Neural progenitor cell (in vitro differentiated cells): ENCODE measurements around the gene ERC1. TPM values are rescaled to one million over a fixed set of nuclear protein-coding genes. Genes with fewer than 3 reads are reported as not detected.
"Not testable (repeated sequence)": the region's sequence is repeated elsewhere in the genome, so short reads cannot be mapped to it uniquely, and the experiment has no call there.

Source experiments
- DNase-seq: peaks from one replicate; pipeline ENCODE4 v3.0.0-alpha.2; 2016; ENCODE audit warnings: low spot score
- H2AFZ ChIP-seq: fragments of 200-600 bp; sonication (generic); replicated peaks from 2 replicates; pipeline ENCODE4 v1.6.1; 2016; ENCODE audit warnings: antibody characterized with exemption
- H3F3A ChIP-seq: fragments of 200-600 bp; sonication (generic); 2 replicates; pipeline ENCODE4 v1.6.1; 2016; ENCODE audit warnings: antibody characterized with exemption, low read depth
- H3K27ac ChIP-seq: fragments of 200-600 bp; sonication (generic); 2 replicates; pipeline ENCODE4 v1.5.1; 2016; ENCODE audit warnings: mild to moderate bottlenecking
- H3K27me3 ChIP-seq: fragments of 200-600 bp; sonication (generic); 2 replicates; pipeline ENCODE4 v1.6.1; 2016; ENCODE audit warnings: mild to moderate bottlenecking, moderate library complexity
- H3K36me3 ChIP-seq: fragments of 200-600 bp; sonication (generic); 2 replicates; pipeline ENCODE4 v1.5.1; 2016
- H3K4me1 ChIP-seq: fragments of 200-600 bp; sonication (generic); 2 replicates; pipeline ENCODE4 v1.6.1; 2016; ENCODE audit warnings: mixed run types
- H3K4me2 ChIP-seq: fragments of 200-600 bp; sonication (generic); 2 replicates; pipeline ENCODE4 v1.6.1; 2016
- H3K4me3 ChIP-seq: fragments of 200-600 bp; sonication (generic); 2 replicates; pipeline ENCODE4 v1.5.1; 2016
- H3K79me2 ChIP-seq: fragments of 200-600 bp; sonication (generic); 2 replicates; pipeline ENCODE4 v1.6.1; 2016; ENCODE audit warnings: low read depth
- H3K9ac ChIP-seq: fragments of 200-600 bp; sonication (generic); 2 replicates; pipeline ENCODE4 v1.6.1; 2016
- H3K9me3 ChIP-seq: fragments of 200-600 bp; sonication (generic); 2 replicates; pipeline ENCODE4 v1.5.1; 2016; ENCODE audit warnings: low read depth
- H4K20me1 ChIP-seq: fragments of 200-600 bp; sonication (generic); 2 replicates; pipeline ENCODE4 v1.6.1; 2016; ENCODE audit warnings: low read depth
- H3K27ac Mint-ChIP-seq: 3 replicates; pipeline ENCODE4 v1.8.0; 2021; ENCODE audit warnings: mixed read lengths
- H3K27me3 Mint-ChIP-seq: 2 replicates; pipeline ENCODE4 v1.8.0; 2022; ENCODE audit warnings: low read depth, mild to moderate bottlenecking, inconsistent platforms, moderate library complexity, mixed read lengths; ENCODE audit not compliant: insufficient read depth
- H3K36me3 Mint-ChIP-seq: 3 replicates; pipeline ENCODE4 v1.8.0; 2021; ENCODE audit warnings: mixed read lengths
- H3K4me1 Mint-ChIP-seq: 3 replicates; pipeline ENCODE4 v1.8.0; 2021; ENCODE audit warnings: mixed read lengths
- H3K4me3 Mint-ChIP-seq: 3 replicates; pipeline ENCODE4 v1.8.0; 2021; ENCODE audit warnings: mild to moderate bottlenecking, moderate library complexity, mixed read lengths
- H3K9me3 Mint-ChIP-seq: 3 replicates; pipeline ENCODE4 v1.8.0; 2020; ENCODE audit warnings: mixed read lengths
- EZH2 ChIP-seq: fragments of 200-600 bp; sonication (generic); IDR thresholded peaks from 2 replicates; pipeline ENCODE4 v1.6.1; 2017; ENCODE audit warnings: antibody characterized with exemption, mild to moderate bottlenecking, moderate library complexity
- EZH2phosphoT487 ChIP-seq: fragments of 200-600 bp; sonication (generic); IDR thresholded peaks from 2 replicates; pipeline ENCODE4 v1.6.1; 2017; ENCODE audit warnings: antibody characterized with exemption
- total RNA-seq: library from RNA; depleted of rRNA; stranded (reverse); fragments of >200 nt; gene quantifications from 2 replicates; pipeline ENCODE4 v1.2.3, GENCODE V29; 2015; ENCODE audit warnings: low replicate concordance
- TF ChIP-seq, protein P1 (sequence below): fragments of 200-600 bp; sonication (generic); IDR thresholded peaks from 2 replicates; pipeline ENCODE4 v1.5.1; 2017; ENCODE audit warnings: antibody characterized with exemption, mild to moderate bottlenecking

ERC1 gene
- total RNA-seq, 1 donor from 2014 or later, result 27.5 TPM

DNA sequence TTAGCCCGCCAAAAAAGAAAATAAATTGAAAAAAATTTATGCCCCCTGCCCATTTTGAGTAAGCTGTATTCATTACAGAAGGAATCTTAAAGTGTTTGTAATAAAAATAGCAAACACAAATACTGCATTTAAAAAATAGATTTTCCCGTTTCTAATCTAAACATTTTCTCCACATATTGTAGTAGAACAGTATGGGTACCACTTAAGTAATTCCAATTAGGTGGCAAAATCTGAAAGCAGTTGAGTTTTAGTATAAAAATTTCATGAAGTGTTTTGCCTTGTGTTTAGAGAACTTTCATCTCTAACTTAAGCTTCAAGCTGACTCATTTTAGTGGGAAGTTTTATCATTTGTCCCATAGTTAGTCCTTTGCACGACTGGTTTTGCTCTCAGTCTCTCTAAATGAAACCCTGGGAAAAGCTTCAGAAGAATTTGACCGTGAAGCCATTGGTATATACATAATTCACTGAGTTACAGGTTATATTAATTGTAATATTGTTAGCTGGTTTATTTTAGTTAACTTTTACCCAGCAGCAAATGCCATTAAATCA lies 214.6 kb downstream of the ERC1 start:
- no peaks in the 10 kb centered on the region for H3K36me3 ChIP-seq
- H3K79me2 ChIP-seq, result no peaks in the 10 kb centered on the region
- Mint-ChIP-seq H3K27me3 (no peaks in the 10 kb centered on the region), H3K9me3 (no peaks in the 10 kb centered on the region), H3K27ac (no peak overlapping the region), H3K4me3 (no peak overlapping the region), H3K4me1 (no peaks in the 10 kb centered on the region), H3K36me3 (peaks cover 4% of the 10 kb centered on the region)
- no peak overlapping the region for H3K27ac ChIP-seq
- no peaks in the 10 kb centered on the region for H3K9me3 ChIP-seq
- H3F3A ChIP-seq, result no peaks in the 10 kb centered on the region
- no peaks in the 10 kb centered on the region for H3K27me3 ChIP-seq
- TF ChIP-seq, protein P1, sequence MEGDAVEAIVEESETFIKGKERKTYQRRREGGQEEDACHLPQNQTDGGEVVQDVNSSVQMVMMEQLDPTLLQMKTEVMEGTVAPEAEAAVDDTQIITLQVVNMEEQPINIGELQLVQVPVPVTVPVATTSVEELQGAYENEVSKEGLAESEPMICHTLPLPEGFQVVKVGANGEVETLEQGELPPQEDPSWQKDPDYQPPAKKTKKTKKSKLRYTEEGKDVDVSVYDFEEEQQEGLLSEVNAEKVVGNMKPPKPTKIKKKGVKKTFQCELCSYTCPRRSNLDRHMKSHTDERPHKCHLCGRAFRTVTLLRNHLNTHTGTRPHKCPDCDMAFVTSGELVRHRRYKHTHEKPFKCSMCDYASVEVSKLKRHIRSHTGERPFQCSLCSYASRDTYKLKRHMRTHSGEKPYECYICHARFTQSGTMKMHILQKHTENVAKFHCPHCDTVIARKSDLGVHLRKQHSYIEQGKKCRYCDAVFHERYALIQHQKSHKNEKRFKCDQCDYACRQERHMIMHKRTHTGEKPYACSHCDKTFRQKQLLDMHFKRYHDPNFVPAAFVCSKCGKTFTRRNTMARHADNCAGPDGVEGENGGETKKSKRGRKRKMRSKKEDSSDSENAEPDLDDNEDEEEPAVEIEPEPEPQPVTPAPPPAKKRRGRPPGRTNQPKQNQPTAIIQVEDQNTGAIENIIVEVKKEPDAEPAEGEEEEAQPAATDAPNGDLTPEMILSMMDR, result no peak
- no peak for TF ChIP-seq EZH2phosphoT487
- TF ChIP-seq EZH2, result no peak
- no peak overlapping the region for H2AFZ ChIP-seq
- DNase-seq, result no peak
- no peaks in the 10 kb centered on the region for H4K20me1 ChIP-seq
- peaks cover 22% of the 10 kb centered on the region for H3K4me1 ChIP-seq
- H3K4me3 ChIP-seq, result no peak overlapping the region
- no peak overlapping the region for H3K9ac ChIP-seq
- H3K4me2 ChIP-seq, result no peak overlapping the region

DNA sequence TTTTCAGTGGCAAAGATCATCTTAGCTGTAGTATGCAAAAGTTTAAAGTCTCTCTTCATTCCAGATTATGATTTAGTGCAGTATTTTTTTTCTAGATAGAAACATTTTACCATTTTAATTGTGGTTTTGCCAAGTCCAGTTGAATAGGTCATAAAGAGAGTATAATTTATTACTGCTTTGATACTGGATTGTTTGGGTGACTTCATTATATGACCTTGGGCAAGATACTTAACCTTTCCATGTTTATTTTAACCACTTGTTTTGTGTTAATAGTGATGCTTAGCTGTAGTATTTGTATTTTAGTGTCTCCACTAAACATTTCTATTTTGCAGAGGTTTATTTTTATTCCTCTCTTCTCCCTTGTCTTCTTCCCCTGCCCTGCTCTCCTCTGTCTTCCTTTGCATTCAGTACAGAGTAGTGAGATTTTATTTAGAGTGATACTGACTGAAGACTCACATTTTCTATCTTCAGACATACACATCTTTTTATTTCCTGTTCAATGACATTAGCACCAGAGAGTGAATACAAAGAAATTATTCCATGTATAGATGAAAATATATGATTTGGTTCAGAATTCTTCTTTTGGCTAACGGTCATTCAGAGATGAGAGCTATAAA lies 215.2 kb downstream of the ERC1 start:
- no peaks in the 10 kb centered on the region for H3K9me3 ChIP-seq
- Mint-ChIP-seq H3K4me1 (no peaks in the 10 kb centered on the region), H3K9me3 (no peaks in the 10 kb centered on the region), H3K27me3 (no peaks in the 10 kb centered on the region), H3K4me3 (no peak overlapping the region), H3K36me3 (peaks cover 4% of the 10 kb centered on the region), H3K27ac (no peak overlapping the region)
- peaks cover 22% of the 10 kb centered on the region for H3K4me1 ChIP-seq
- H3K79me2 ChIP-seq, result no peaks in the 10 kb centered on the region
- no peak for TF ChIP-seq EZH2phosphoT487
- TF ChIP-seq EZH2, result no peak
- no peak overlapping the region for H3K27ac ChIP-seq
- no peak overlapping the region for H3K4me2 ChIP-seq
- no peak overlapping the region for H3K4me3 ChIP-seq
- DNase-seq, result no peak
- no peaks in the 10 kb centered on the region for H3K36me3 ChIP-seq
- H3K27me3 ChIP-seq, result no peaks in the 10 kb centered on the region
- no peak overlapping the region for H2AFZ ChIP-seq
- no peak overlapping the region for H3K9ac ChIP-seq
- H3F3A ChIP-seq, result no peaks in the 10 kb centered on the region
- H4K20me1 ChIP-seq, result no peaks in the 10 kb centered on the region

DNA sequence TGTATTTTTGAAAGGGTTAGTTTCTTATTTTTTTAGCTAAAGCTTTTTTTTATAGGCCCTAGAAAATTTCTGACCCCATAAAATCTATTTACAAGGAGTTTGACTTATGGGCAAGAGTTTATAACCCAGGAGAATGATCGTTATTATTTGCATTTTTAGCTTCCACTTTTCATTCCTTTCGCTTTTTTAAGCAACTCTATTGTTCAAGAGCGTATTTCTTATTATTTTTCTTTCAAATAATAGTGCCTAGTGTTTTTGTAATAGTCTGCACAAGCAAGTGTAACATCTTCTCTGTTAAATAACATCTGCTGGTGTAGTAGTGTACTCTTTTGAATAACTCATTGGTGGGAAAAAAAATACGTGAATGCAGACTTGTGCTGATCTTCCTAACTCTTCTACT lies 216.3 kb downstream of the ERC1 start:
- Histone ChIP-seq H3K27me3 (no peaks in the 10 kb centered on the region), H2AFZ (no peak overlapping the region), H3K79me2 (no peaks in the 10 kb centered on the region), H3F3A (peaks cover 5% of the 10 kb centered on the region), H3K36me3 (no peaks in the 10 kb centered on the region), H3K27ac (no peak overlapping the region), H3K4me3 (no peak overlapping the region), H3K4me2 (no peak overlapping the region), H3K9ac (no peak overlapping the region), H4K20me1 (no peaks in the 10 kb centered on the region), H3K9me3 (no peaks in the 10 kb centered on the region), H3K4me1 (peaks cover 27% of the 10 kb centered on the region)
- Mint-ChIP-seq H3K4me3 (no peak overlapping the region), H3K27me3 (peaks cover 3% of the 10 kb centered on the region), H3K27ac (no peak overlapping the region), H3K4me1 (peaks cover 4% of the 10 kb centered on the region), H3K36me3 (peaks cover 4% of the 10 kb centered on the region), H3K9me3 (no peaks in the 10 kb centered on the region)
- TF ChIP-seq, protein P1, result no peak
- TF ChIP-seq EZH2 (no peak), EZH2phosphoT487 (no peak)
- DNase-seq, result no peak

DNA sequence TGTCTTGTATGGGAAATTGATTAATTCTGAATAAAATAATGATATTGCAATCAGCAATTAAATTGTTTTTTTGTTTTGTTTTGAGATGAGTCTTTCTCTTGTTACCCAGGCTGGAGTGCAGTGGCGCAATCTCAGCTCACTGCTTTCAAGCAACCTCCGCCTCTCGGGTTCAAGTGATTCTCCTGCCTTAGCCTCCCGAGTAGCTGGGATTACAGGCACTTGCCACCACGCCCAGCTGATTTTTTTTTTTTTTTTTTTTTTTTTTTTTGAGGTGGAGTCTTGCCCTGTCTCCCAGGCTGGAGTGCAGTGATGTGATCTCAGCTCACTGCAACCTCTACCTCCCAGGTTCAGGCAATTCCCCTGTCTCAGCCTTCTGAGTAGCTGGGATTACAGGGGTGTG lies 217.7 kb downstream of the ERC1 start:
- H3K27me3 ChIP-seq, result not testable (repeated sequence)

More for the DNA sequence above, 217.7 kb downstream of the ERC1 start:
- not testable (repeated sequence) for H3K4me3 Mint-ChIP-seq, H3K9me3 Mint-ChIP-seq, H4K20me1 ChIP-seq, H3K4me3 ChIP-seq, H3K27ac Mint-ChIP-seq, H3K36me3 ChIP-seq, H2AFZ ChIP-seq, H3K27ac ChIP-seq, H3K36me3 Mint-ChIP-seq, DNase-seq, H3K9ac ChIP-seq, H3K79me2 ChIP-seq, H3K9me3 ChIP-seq, H3K4me2 ChIP-seq, H3K4me1 Mint-ChIP-seq, H3K27me3 Mint-ChIP-seq
- Histone ChIP-seq H3F3A (peaks cover 10% of the 10 kb centered on the region), H3K4me1 (peaks cover 30% of the 10 kb centered on the region)
